A549 treated with Hydrocortisone at 1 μM for 4 hours (cell line): Measurements from ENCODE around the gene PM20D1. TPM values are rescaled to one million over a fixed set of nuclear protein-coding genes. Genes with fewer than 3 reads are reported as not detected.

ENCODE experiments used
- total RNA-seq: library from RNA; stranded (reverse); fragments of 200-300 nt; extraction: Qiagen RNA extraction; gene quantifications from 5 replicates; pipeline ENCODE4 v1.2.3, GENCODE V29; 2022

PM20D1 gene, protein sequence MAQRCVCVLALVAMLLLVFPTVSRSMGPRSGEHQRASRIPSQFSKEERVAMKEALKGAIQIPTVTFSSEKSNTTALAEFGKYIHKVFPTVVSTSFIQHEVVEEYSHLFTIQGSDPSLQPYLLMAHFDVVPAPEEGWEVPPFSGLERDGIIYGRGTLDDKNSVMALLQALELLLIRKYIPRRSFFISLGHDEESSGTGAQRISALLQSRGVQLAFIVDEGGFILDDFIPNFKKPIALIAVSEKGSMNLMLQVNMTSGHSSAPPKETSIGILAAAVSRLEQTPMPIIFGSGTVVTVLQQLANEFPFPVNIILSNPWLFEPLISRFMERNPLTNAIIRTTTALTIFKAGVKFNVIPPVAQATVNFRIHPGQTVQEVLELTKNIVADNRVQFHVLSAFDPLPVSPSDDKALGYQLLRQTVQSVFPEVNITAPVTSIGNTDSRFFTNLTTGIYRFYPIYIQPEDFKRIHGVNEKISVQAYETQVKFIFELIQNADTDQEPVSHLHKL
- not detected in 5 replicates for total RNA-seq

DNA sequence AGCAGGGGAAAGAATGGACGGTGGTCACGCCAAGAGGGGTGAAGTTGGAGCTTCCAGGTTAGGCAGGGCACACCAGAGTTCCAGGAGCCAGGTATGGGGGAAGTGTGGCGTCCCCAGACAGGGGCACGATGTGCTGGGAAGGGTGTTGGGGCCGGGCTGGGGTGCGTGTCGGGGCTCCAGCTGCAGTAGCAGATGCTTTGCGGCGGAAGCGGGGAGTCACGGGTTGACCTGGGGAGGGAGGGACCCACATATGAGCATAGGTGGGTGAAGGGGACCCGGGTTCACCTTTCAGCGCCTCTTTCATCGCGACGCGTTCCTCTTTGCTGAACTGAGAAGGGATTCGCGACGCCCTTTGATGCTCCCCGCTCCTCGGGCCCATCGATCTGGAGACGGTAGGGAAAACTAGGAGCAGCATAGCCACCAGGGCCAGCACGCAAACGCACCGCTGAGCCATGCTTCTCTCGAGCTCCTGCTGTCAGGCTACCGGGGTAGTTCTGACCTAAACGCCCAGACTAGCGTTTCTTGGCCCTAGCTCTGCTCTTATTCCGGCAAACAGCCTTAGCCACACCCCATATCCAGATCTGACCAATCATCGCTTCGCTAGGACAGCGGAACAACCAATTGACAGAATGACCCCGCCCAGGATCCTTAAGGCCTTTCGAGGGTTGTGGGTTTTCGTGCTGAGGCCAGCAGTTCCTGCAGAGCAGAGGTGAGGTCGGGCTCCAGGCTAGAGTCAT, at the start of gene PM20D1:
TSS of gene PM20D1 (minus strand) at position 514 of the 737 bp plus-strand sequence. CDS start at position 454, 60 bp downstream.

GRCh38 chr1:205812878-205813754, 36.8 kb downstream of the PM20D1 start, which contains the start of gene SLC41A1:
Gene SLC41A1 (minus strand): TSS chr1:205813198. CDS start chr1:205810441, 2,757 bp downstream.

Other genes with a start within 250 kb of the PM20D1 start
- 5.4 to 7.6 TPM (median 7.0 TPM) in 5 replicates for gene ELK4, start 218.1 kb downstream of the PM20D1 start, total RNA-seq
- 4.5 to 5.6 TPM (median 5.5 TPM) in 5 replicates for gene SLC45A3, start 169.6 kb downstream of the PM20D1 start, total RNA-seq
- 94.9 to 151 TPM (median 116 TPM) in 5 replicates for gene NUCKS1, start 100.0 kb downstream of the PM20D1 start, total RNA-seq
- gene RAB29, start 74.7 kb downstream of the PM20D1 start, total RNA-seq, result 10.0 to 14.8 TPM (median 10.9 TPM) in 5 replicates
- gene SLC41A1, start 36.9 kb downstream of the PM20D1 start, total RNA-seq, result 17.6 to 28.6 TPM (median 19.3 TPM) in 5 replicates
- gene SLC26A9, start 93.3 kb upstream of the PM20D1 start, total RNA-seq, result 0.06 to 0.15 TPM (median 0.10 TPM) in 5 replicates
- gene RAB7B, start 153.3 kb upstream of the PM20D1 start, total RNA-seq, result 0.58 to 1.7 TPM (median 1.1 TPM) in 5 replicates
- gene CTSE, start 173.8 kb upstream of the PM20D1 start, total RNA-seq, result 0.08 TPM in 1 of 5 replicates, not detected in the others
- gene RHEX, start 203.0 kb upstream of the PM20D1 start, total RNA-seq, result not detected in 5 replicates